SK-N-SH (cell line): Measurements from ENCODE around the gene DLEC1. TPM values are rescaled to one million over a fixed set of nuclear protein-coding genes. Genes with fewer than 3 reads are reported as not detected.

ENCODE experiments used
- CTCF ChIA-PET: fragments of 300-600, 350-600 bp; formaldehyde crosslinking; extraction: SDS; loops from one replicate; lab custom pipeline; 2021; lab: Yijun Ruan, JAX
- POLR2A ChIA-PET: fragments of 350-600 bp; sonication (Branson Sonifier 250); formaldehyde crosslinking; extraction: SDS; loops from one replicate; lab custom pipeline; 2020; ENCODE audit warnings: antibody characterized with exemption, inconsistent platforms; lab: Yijun Ruan, JAX
- DNase-seq: peaks from one replicate; pipeline ENCODE4 v3.0.0; 2012
- H2AFZ ChIP-seq: fragments of 200-600 bp; sonication (generic); 2 replicates; pipeline ENCODE4 v1.8.1; 2016; ENCODE audit warnings: antibody characterized with exemption, mild to moderate bottlenecking, low read depth
- H3F3A ChIP-seq: fragments of 200-600 bp; sonication (generic); replicated peaks from 2 replicates; pipeline ENCODE3; 2016; ENCODE audit warnings: antibody characterized with exemption, mild to moderate bottlenecking; ENCODE audit not compliant: insufficient read depth
- H3K27ac ChIP-seq, 2 experiments: fragments of 200-500 bp in 1 of 2; fragments of 200-600 bp in 1 of 2; sonication (Bioruptor generic) in 1 of 2; sonication (generic), shearing (Covaris generic) in 1 of 2; 2 replicates each; pipeline versions ENCODE4 v1.5.1 to v1.6.1; 2014 to 2016; ENCODE audit warnings: low read depth in 2 of 2, inconsistent platforms in 1 of 2, low read length in 1 of 2, mild to moderate bottlenecking in 1 of 2, mixed read lengths in 1 of 2
- H3K27me3 ChIP-seq: fragments of 200-600 bp; sonication (generic), shearing (Covaris generic); 2 replicates; pipeline ENCODE4 v1.6.1; 2016; ENCODE audit warnings: mixed run types; ENCODE audit not compliant: insufficient read depth
- H3K36me3 ChIP-seq, 2 experiments: fragments of 200-500 bp in 1 of 2; fragments of 200-600 bp in 1 of 2; sonication (Bioruptor generic) in 1 of 2; sonication (generic) in 1 of 2; replicated peaks in 1 of 2; 2 replicates each; pipeline versions ENCODE3 to v1.5.1; 2014 to 2016; ENCODE audit warnings: low read length in 1 of 2, mild to moderate bottlenecking in 1 of 2; ENCODE audit not compliant: insufficient read depth in 2 of 2, control insufficient read depth in 1 of 2
- H3K4me1 ChIP-seq, 2 experiments: fragments of 200-500 bp in 1 of 2; fragments of 200-600 bp in 1 of 2; sonication (Bioruptor generic) in 1 of 2; sonication (generic), shearing (Covaris generic) in 1 of 2; 2 replicates each; pipeline versions ENCODE4 v1.5.1 to v1.6.1; 2014 to 2016; ENCODE audit warnings: low read depth in 1 of 2, low read length in 1 of 2, mixed run types in 1 of 2; ENCODE audit not compliant: insufficient read depth in 2 of 2, control insufficient read depth in 1 of 2
- H3K4me2 ChIP-seq: fragments of 200-600 bp; sonication (generic), shearing (Covaris generic); 2 replicates; pipeline ENCODE4 v1.6.1; 2017; ENCODE audit warnings: mixed run types
- H3K4me3 ChIP-seq, 2 experiments: fragments of 200-500 bp in 1 of 2; fragments of 200-600 bp in 1 of 2; sonication (Bioruptor generic) in 1 of 2; sonication (generic), shearing (Covaris generic) in 1 of 2; 2 replicates each; pipeline versions ENCODE4 v1.5.1 to v1.8.1; 2014 to 2016; ENCODE audit warnings: low read depth in 2 of 2, inconsistent platforms in 1 of 2, low read length in 1 of 2, mild to moderate bottlenecking in 1 of 2, mixed read lengths in 1 of 2, moderate library complexity in 1 of 2
- H3K79me2 ChIP-seq: fragments of 200-600 bp; sonication (generic); 2 replicates; pipeline ENCODE4 v1.8.1; 2017; ENCODE audit warnings: mild to moderate bottlenecking; ENCODE audit not compliant: insufficient read depth
- H3K9ac ChIP-seq: fragments of 200-600 bp; sonication (generic); 2 replicates; pipeline ENCODE4 v1.6.1; 2017; ENCODE audit warnings: mixed run types
- H3K9me2 ChIP-seq: fragments of 200-600 bp; sonication (generic); 2 replicates; pipeline ENCODE4 v1.6.1; 2017; ENCODE audit warnings: mixed run types
- H3K9me3 ChIP-seq: fragments of 200-600 bp; sonication (generic); 2 replicates; pipeline ENCODE4 v1.6.1; 2017; ENCODE audit warnings: mixed run types, mild to moderate bottlenecking, moderate library complexity
- H4K20me1 ChIP-seq: fragments of 200-600 bp; sonication (generic); 2 replicates; pipeline ENCODE4 v1.6.1; 2017; ENCODE audit warnings: mild to moderate bottlenecking, mixed run types; ENCODE audit not compliant: insufficient read depth
- CTCF ChIP-seq: fragments of 200-600 bp; sonication (generic); IDR thresholded peaks from 2 replicates; pipeline ENCODE4 v1.6.1; 2017; ENCODE audit warnings: antibody characterized with exemption, mild to moderate bottlenecking, moderate library complexity
- FOXJ3 ChIP-seq: sonication (generic); formaldehyde crosslinking; IDR thresholded peaks from 2 replicates; pipeline ENCODE4 v1.5.1; 2020; ENCODE audit warnings: mild to moderate bottlenecking, missing genetic modification reagents
- GABPA ChIP-seq: IDR thresholded peaks from 2 replicates; pipeline ENCODE4 v1.4.0; 2012; ENCODE audit warnings: low read depth, mild to moderate bottlenecking
- GATA2 ChIP-seq: sonication (generic); formaldehyde crosslinking; IDR thresholded peaks from 2 replicates; pipeline ENCODE4 v1.5.0; 2020; ENCODE audit warnings: mild to moderate bottlenecking, missing genetic modification reagents
- IRF3 ChIP-seq: fragments of 150-350 bp; IDR thresholded peaks from 2 replicates; pipeline ENCODE4 v1.6.1; 2016; ENCODE audit warnings: mild to moderate bottlenecking, low read depth, low read length
- JUND ChIP-seq: IDR thresholded peaks from 2 replicates; pipeline ENCODE4 v1.4.0; 2012
- MEF2A ChIP-seq: IDR thresholded peaks from 2 replicates; pipeline ENCODE4 v1.4.0; 2012; ENCODE audit warnings: low read depth, borderline replicate concordance
- NRF1 ChIP-seq: IDR thresholded peaks from 2 replicates; pipeline ENCODE4 v1.6.1; 2012; ENCODE audit warnings: low read depth, mild to moderate bottlenecking, low read length
- PBX3 ChIP-seq: IDR thresholded peaks from 2 replicates; pipeline ENCODE4; 2012
- RAD21 ChIP-seq: IDR thresholded peaks from 2 replicates; pipeline ENCODE4 v1.6.1; 2012; ENCODE audit warnings: mild to moderate bottlenecking, low read length
- RFX5 ChIP-seq: IDR thresholded peaks from 2 replicates; pipeline ENCODE4 v1.6.1; 2012; ENCODE audit warnings: mild to moderate bottlenecking, improper control_type of control experiment, low read length
- SMC3 ChIP-seq: IDR thresholded peaks from 2 replicates; pipeline ENCODE4 v1.6.1; 2012; ENCODE audit warnings: low read depth, low read length, improper control_type of control experiment
- TCF12 ChIP-seq: IDR thresholded peaks from 2 replicates; pipeline ENCODE4 v1.4.0; 2012
- USF2 ChIP-seq: fragments of 150-350 bp; IDR thresholded peaks from 2 replicates; pipeline ENCODE4 v1.6.1; 2017; ENCODE audit warnings: antibody characterized with exemption, low read length, low read depth, borderline replicate concordance
- WGBS: methylation state at CpG from one replicate; pipeline ENCODE4 v1.1.6; 2017; ENCODE audit warnings: low lambda C conversion rate; 5-methylcytosine and 5-hydroxymethylcytosine counted together
- polyA plus RNA-seq, 3 experiments: library from polyadenylated mRNA; depleted of rRNA; stranded (reverse); fragments of >200 nt; gene quantifications; 2 replicates each; pipeline ENCODE4 v1.2.3, GENCODE V29; 2012

Gene DLEC1
- polyA plus RNA-seq, 1 of the 3 experiments (the other 2 are of a cell fraction), result 0.02 TPM

GRCh38 chr3:38083871-38084333, 44.9 kb downstream of the DLEC1 start:
- no peak for TF ChIP-seq IRF3
- no peak for TF ChIP-seq MEF2A
- no peak for TF ChIP-seq JUND
- no peak for TF ChIP-seq FOXJ3 (CRISPR knock-in tag)
- TF ChIP-seq GATA2 (CRISPR knock-in tag), result no peak
- TF ChIP-seq USF2, result no peak
- TF ChIP-seq RAD21, result no peak
- TF ChIP-seq PBX3, result no peak
- TF ChIP-seq CTCF, result no peak
- TF ChIP-seq TCF12, result no peak
- TF ChIP-seq RFX5, result no peak
- TF ChIP-seq NRF1, result no peak
- TF ChIP-seq SMC3, result no peak
- TF ChIP-seq GABPA, result no peak
- Histone ChIP-seq H3K27me3 (no peaks in the 10 kb centered on the region), H3K9me2 (no peaks in the 10 kb centered on the region), H3K9ac (no peak overlapping the region), H4K20me1 (no peaks in the 10 kb centered on the region), H3F3A (peaks cover 9% of the 10 kb centered on the region), H3K36me3 (no peaks in the 10 kb centered on the region), H3K79me2 (no peaks in the 10 kb centered on the region), H3K4me3 (no peak overlapping the region), H3K27ac (no peak overlapping the region), H3K9me3 (no peaks in the 10 kb centered on the region), H2AFZ (no peak overlapping the region), H3K4me1 (no peaks in the 10 kb centered on the region), H3K4me2 (no peak overlapping the region)
- no peak for DNase-seq
- 85% methylated on average over 13 of the region's 13 CpGs for WGBS
- POLR2A ChIA-PET, result no interaction called here
- CTCF ChIA-PET, result no interaction called here
